ENCODE measurements around the gene WDR64.

WDR64 gene

GRCh38 chr1:241848686-241849344, 196.7 kb downstream of the WDR64 start:
- peak overlapping the region; percentile 86 for H3K9ac ChIP-seq (ENCODE audit: low read length)
- no peak overlapping the region for H3K18ac ChIP-seq (ENCODE audit: low read length)
- H3K79me2 ChIP-seq (ENCODE audit: control insufficient read depth, insufficient read depth, low read length, poor library complexity), result peaks cover 5% of the 10 kb centered on the region
- H3K9me3 ChIP-seq (ENCODE audit: insufficient read depth, low read depth, low read length), result no peaks in the 10 kb centered on the region
- H3K14ac ChIP-seq (ENCODE audit: low read length), result no peak overlapping the region
- H3K79me1 ChIP-seq (ENCODE audit: low read length), result peaks cover 6% of the 10 kb centered on the region
- H4K8ac ChIP-seq (ENCODE audit: low read depth, low read length), result no peak overlapping the region
- no peak overlapping the region for H4K91ac ChIP-seq (ENCODE audit: low read depth, low read length)
- H3K27ac ChIP-seq (ENCODE audit: low read depth, low read length), result no peak overlapping the region
- peak overlapping the region; percentile 74 for H2AFZ ChIP-seq (ENCODE audit: insufficient read depth, low read length, poor library complexity)
- no peak overlapping the region for H2BK12ac ChIP-seq (ENCODE audit: low read length)
- peak overlapping the region; percentile 82 for H3K4me2 ChIP-seq (ENCODE audit: low read length)
- no peak overlapping the region for H2AK5ac ChIP-seq (ENCODE audit: low read length)
- no peak overlapping the region for H2BK120ac ChIP-seq (ENCODE audit: insufficient read depth, low read length, poor library complexity)
- H3K4ac ChIP-seq (ENCODE audit: low read depth, low read length), result no peak overlapping the region
- H3K27me3 ChIP-seq (ENCODE audit: insufficient read depth, low read length), result no peaks in the 10 kb centered on the region
- no peak overlapping the region for H4K12ac ChIP-seq (ENCODE audit: low read depth, low read length)
- H3K4me3 ChIP-seq (ENCODE audit: low read depth, low read length), result peak overlapping the region; percentile 95
- no CpG with 5 or more reads among the region's 13 CpGs for WGBS (ENCODE audit: extremely low coverage, insufficient coverage, insufficient read length)
- H3K36me3 ChIP-seq (ENCODE audit: control insufficient read depth in 1 of 2, insufficient read depth in 2 of 2, low read length in 2 of 2), result peaks cover 4 to 6% of the 10 kb centered on the region in 2 experiments
- H2BK5ac ChIP-seq (ENCODE audit: low read depth, low read length, poor library complexity), result no peak overlapping the region
- H3K4me1 ChIP-seq (ENCODE audit: control insufficient read depth in 1 of 2, insufficient read depth in 2 of 2, low read length in 2 of 2), result peaks cover 0 to 3% of the 10 kb centered on the region in 2 experiments
- no peak for DNase-seq
- no peak overlapping the region for H3K23ac ChIP-seq (ENCODE audit: low read length)

GRCh38 chr1:241849345-241849695, 197.2 kb downstream of the WDR64 start:
- Histone ChIP-seq H3K27me3 (ENCODE audit: insufficient read depth, low read length) (no peaks in the 10 kb centered on the region), H2BK120ac (ENCODE audit: insufficient read depth, low read length, poor library complexity) (no peak overlapping the region), H3K79me2 (ENCODE audit: control insufficient read depth, insufficient read depth, low read length, poor library complexity) (peaks cover 5% of the 10 kb centered on the region), H3K14ac (ENCODE audit: low read length) (no peak overlapping the region), H3K4ac (ENCODE audit: low read depth, low read length) (no peak overlapping the region), H4K91ac (ENCODE audit: low read depth, low read length) (no peak overlapping the region), H2BK5ac (ENCODE audit: low read depth, low read length, poor library complexity) (no peak overlapping the region), H4K12ac (ENCODE audit: low read depth, low read length) (no peak overlapping the region), H3K27ac (ENCODE audit: low read depth, low read length) (no peak overlapping the region), H2AFZ (ENCODE audit: insufficient read depth, low read length, poor library complexity) (no peak overlapping the region), H3K4me1 (ENCODE audit: control insufficient read depth in 1 of 2, insufficient read depth in 2 of 2, low read length in 2 of 2) (peaks cover 0 to 3% of the 10 kb centered on the region in 2 experiments), H3K9me3 (ENCODE audit: insufficient read depth, low read depth, low read length) (no peaks in the 10 kb centered on the region), H4K8ac (ENCODE audit: low read depth, low read length) (no peak overlapping the region), H3K4me3 (ENCODE audit: low read depth, low read length) (no peak overlapping the region), H3K36me3 (ENCODE audit: control insufficient read depth in 1 of 2, insufficient read depth in 2 of 2, low read length in 2 of 2) (peaks cover 4 to 9% of the 10 kb centered on the region in 2 experiments), H3K18ac (ENCODE audit: low read length) (no peak overlapping the region), H3K79me1 (ENCODE audit: low read length) (peaks cover 6% of the 10 kb centered on the region), H3K9ac (ENCODE audit: low read length) (no peak overlapping the region), H2BK12ac (ENCODE audit: low read length) (no peak overlapping the region), H3K23ac (ENCODE audit: low read length) (no peak overlapping the region), H3K4me2 (ENCODE audit: low read length) (peak overlapping the region; percentile 82), H2AK5ac (ENCODE audit: low read length) (no peak overlapping the region)
- WGBS (ENCODE audit: extremely low coverage, insufficient coverage, insufficient read length), result no CpG with 5 or more reads among the region's 6 CpGs
- no peak for DNase-seq

All from trophoblast cell (in vitro differentiated cells and primary cell).